DND-41 (cell line): ENCODE results near the gene EMCN.

Experiments used
- ATAC-seq: fragments of 200-7000 bp; cut with Tn5 transposase; 3 replicates; pipeline ENCODE4 v1.9.1; 2021; ENCODE audit warnings: low read depth; ENCODE audit not compliant: insufficient read depth
- DNase-seq: peaks from one replicate; pipeline ENCODE4 v3.0.0-alpha.2; 2020
- H2AFZ ChIP-seq: 2 replicates; pipeline ENCODE4 v1.6.0; 2012; ENCODE audit warnings: low read depth, low read length
- H3K27ac ChIP-seq: 2 replicates; pipeline ENCODE4 v1.5.1; 2012; ENCODE audit warnings: low read length, inconsistent platforms
- H3K27me3 ChIP-seq: fragments of 200-600 bp; sonication (generic); 2 replicates; pipeline ENCODE4 v1.6.0; 2012; ENCODE audit warnings: low read length, mild to moderate bottlenecking, inconsistent platforms; ENCODE audit not compliant: insufficient read depth, poor library complexity
- H3K36me3 ChIP-seq: 2 replicates; pipeline ENCODE4 v1.5.1; 2012; ENCODE audit warnings: low read length, inconsistent platforms; ENCODE audit not compliant: insufficient read depth
- H3K4me1 ChIP-seq: 2 replicates; pipeline ENCODE4 v1.5.1; 2012; ENCODE audit warnings: mild to moderate bottlenecking, low read length; ENCODE audit not compliant: insufficient read depth
- H3K4me2 ChIP-seq: 2 replicates; pipeline ENCODE4 v1.6.0; 2012; ENCODE audit warnings: mild to moderate bottlenecking, moderate library complexity, low read length, inconsistent platforms; ENCODE audit not compliant: insufficient read depth
- H3K4me3 ChIP-seq, 2 experiments: fragments of 200-600 bp in 1 of 2; shearing (Covaris generic) in 1 of 2; 2 replicates each; pipeline ENCODE4 v1.5.1; 2012 to 2016; ENCODE audit warnings: inconsistent platforms in 2 of 2, low read length in 2 of 2, mild to moderate bottlenecking in 2 of 2, low read depth in 1 of 2, moderate library complexity in 1 of 2
- H3K79me2 ChIP-seq: 2 replicates; pipeline ENCODE4 v1.6.0; 2012; ENCODE audit warnings: low read length, inconsistent platforms; ENCODE audit not compliant: insufficient read depth
- H3K9ac ChIP-seq: 2 replicates; pipeline ENCODE4 v1.6.0; 2012; ENCODE audit warnings: low read depth, mild to moderate bottlenecking, inconsistent platforms, low read length, moderate library complexity
- H3K9me3 ChIP-seq: 2 replicates; pipeline ENCODE4 v1.5.1; 2012; ENCODE audit warnings: low read length, moderate library complexity, mild to moderate bottlenecking, inconsistent platforms; ENCODE audit not compliant: insufficient read depth, severe bottlenecking
- H4K20me1 ChIP-seq: 2 replicates; pipeline ENCODE4 v1.6.0; 2012; ENCODE audit warnings: low read length; ENCODE audit not compliant: insufficient read depth
- CTCF ChIP-seq: IDR thresholded peaks from 2 replicates; pipeline ENCODE4 v1.5.1; 2012; ENCODE audit warnings: borderline replicate concordance, low read length, moderate library complexity, mild to moderate bottlenecking; ENCODE audit not compliant: poor library complexity, severe bottlenecking; ENCODE audit errors: extremely low read depth
- EZH2 ChIP-seq: IDR thresholded peaks from 3 replicates; pipeline ENCODE4 v1.6.1; 2012; ENCODE audit warnings: borderline replicate concordance, low read depth, mild to moderate bottlenecking, moderate library complexity, low read length, inconsistent platforms; ENCODE audit not compliant: severe bottlenecking

EMCN gene

GRCh38 chr4:100504086-100504874 lies 13.5 kb downstream of the EMCN start:
- Histone ChIP-seq H3K4me3 (no peak overlapping the region), H3K9me3 (no peaks in the 10 kb centered on the region), H3K9ac (no peak overlapping the region), H2AFZ (no peak overlapping the region), H4K20me1 (no peaks in the 10 kb centered on the region), H3K27ac (no peak overlapping the region), H3K4me2 (no peak overlapping the region), H3K27me3 (no peaks in the 10 kb centered on the region), H3K4me1 (no peaks in the 10 kb centered on the region), H3K79me2 (no peaks in the 10 kb centered on the region), H3K36me3 (no peaks in the 10 kb centered on the region)
- ATAC-seq (no peak), DNase-seq (no peak)
- TF ChIP-seq EZH2, result no peak
- TF ChIP-seq CTCF, result no peak

- DNase-seq, result no peak
- Histone ChIP-seq H3K36me3 (no peaks in the 10 kb centered on the region), H3K4me3 (no peak overlapping the region), H3K4me1 (no peaks in the 10 kb centered on the region), H3K27me3 (no peaks in the 10 kb centered on the region), H2AFZ (no peak overlapping the region), H3K9me3 (no peaks in the 10 kb centered on the region), H3K27ac (no peak overlapping the region), H4K20me1 (no peaks in the 10 kb centered on the region), H3K9ac (no peak overlapping the region), H3K79me2 (no peaks in the 10 kb centered on the region), H3K4me2 (no peak overlapping the region)
- ATAC-seq, result no peak
- TF ChIP-seq EZH2, result no peak
- no peak for TF ChIP-seq CTCF
Observed at GRCh38 chr4:100497791-100498190, 20.0 kb downstream of the EMCN start.

- Histone ChIP-seq H2AFZ (no peak overlapping the region), H3K4me2 (no peak overlapping the region), H4K20me1 (no peaks in the 10 kb centered on the region), H3K27ac (no peak overlapping the region), H3K36me3 (no peaks in the 10 kb centered on the region), H3K9me3 (peaks cover 8% of the 10 kb centered on the region), H3K9ac (no peak overlapping the region), H3K27me3 (no peaks in the 10 kb centered on the region), H3K79me2 (no peaks in the 10 kb centered on the region), H3K4me3 (no peak overlapping the region), H3K4me1 (no peaks in the 10 kb centered on the region)
- DNase-seq (no peak), ATAC-seq (no peak)
- TF ChIP-seq EZH2, result no peak
- TF ChIP-seq CTCF, result no peak
Observed at GRCh38 chr4:100495074-100495473, 22.7 kb downstream of the EMCN start.
